NCI-H128 (cell line): ENCODE data around the gene ADCY10.
"Not testable (repeated sequence)": the region's sequence is repeated elsewhere in the genome, so short reads cannot be mapped to it uniquely, and the experiment has no call there.

Experiments
- DNase-seq: peaks from one replicate; lab custom pipeline; 2025; ENCODE audit not compliant: unreplicated experiment; lab: John Stamatoyannopoulos, UW

The ADCY10 gene

DNA sequence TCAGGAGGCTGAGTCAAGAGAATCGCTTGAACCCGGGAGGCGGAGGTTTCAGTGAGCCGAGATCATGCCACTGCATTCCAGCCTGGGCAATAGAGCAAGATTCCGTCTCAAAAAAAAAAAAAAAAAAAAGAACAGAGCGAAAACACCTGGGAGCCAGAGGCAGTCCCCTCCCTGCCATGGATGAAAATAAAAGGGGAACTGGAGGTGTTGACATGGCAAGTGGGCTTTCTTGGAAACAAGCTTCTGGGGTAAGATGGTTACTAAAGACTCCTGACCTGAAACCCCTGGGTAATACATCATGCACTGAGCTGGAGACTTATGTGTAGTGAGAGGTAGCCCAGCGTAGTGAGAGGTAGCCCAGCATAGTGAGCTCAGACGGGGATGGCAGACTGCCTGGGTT lies 31.6 kb downstream of the ADCY10 start:
- DNase-seq: no peak

DNA sequence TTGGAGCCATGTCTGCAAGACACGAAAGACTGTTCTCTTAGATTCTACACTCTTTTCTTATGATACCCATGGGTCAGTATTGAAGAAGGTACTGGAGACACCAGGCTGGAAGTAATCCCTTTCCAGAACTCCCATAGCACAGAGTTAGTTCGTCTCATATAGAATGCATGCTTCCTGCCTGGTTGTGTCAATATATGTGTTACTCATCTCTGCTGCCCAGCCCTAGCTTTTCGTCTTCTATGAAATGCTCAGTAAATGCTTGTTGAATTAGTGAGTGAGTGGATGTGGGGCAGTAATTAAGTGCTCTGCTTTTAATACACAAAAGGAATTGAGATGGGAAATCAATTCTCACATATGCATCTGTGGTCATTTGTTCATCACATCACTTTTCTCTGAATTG lies 32.1 kb downstream of the ADCY10 start:
- DNase-seq: no peak

DNA sequence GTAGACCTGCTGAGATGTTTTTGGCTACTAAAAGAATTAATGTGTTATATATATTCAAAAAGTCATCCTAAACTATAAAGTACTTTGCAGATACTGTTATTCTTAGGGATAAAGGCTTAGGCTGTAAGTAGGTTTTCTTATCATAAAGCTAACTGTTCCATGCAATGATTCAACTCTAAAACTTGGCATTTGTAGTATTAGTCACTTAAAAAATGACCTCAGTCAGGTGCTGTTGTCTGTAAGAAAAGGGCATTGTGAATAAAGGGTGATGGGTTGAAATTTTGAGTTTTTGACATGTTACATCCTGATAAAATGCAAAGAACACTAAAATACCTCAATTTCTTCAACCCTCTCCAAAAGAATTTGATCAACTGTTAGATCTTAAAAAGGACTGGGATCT lies 32.9 kb downstream of the ADCY10 start:
- DNase-seq: no peak

DNA sequence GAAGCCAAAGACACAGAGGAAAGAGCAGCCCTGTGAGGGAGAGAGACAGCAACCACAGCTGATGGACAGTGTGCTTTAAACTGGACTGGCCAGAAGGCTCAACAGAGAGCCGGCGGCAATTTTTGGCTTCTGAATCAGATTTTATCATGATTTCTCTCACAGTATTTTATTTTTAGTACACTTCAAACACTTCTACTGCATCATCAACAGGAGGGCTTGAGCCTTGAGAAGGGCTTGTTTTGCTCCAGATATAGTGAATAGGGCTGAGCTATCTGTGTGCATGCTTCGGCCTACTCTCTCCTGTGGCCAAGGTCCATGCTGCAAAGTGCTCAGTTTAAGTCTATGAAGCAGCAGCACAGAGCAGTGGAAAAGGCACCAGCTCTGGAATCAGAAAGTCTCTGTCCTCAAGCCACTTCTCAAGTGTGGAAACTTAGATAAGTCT lies 33.3 kb downstream of the ADCY10 start:
- DNase-seq: no peak

DNA sequence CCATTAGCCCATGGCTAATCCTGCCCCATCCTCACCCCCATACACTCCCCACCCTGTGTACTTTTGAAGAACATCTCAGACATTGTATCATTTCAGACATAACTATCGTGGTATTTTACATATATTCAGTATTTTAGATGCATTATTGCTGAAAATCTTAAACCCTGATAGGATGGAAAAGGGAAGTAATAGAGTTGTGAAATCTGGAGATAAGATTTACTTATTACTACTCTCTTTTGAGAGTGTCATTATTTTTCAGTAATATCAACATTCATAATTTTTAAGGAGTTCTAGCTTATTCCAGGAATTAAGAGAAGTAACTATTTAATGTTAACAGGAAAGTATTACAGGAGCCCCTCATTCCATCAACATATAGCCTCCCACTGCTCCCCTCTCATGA lies 34.4 kb downstream of the ADCY10 start:
- DNase-seq: no peak

DNA sequence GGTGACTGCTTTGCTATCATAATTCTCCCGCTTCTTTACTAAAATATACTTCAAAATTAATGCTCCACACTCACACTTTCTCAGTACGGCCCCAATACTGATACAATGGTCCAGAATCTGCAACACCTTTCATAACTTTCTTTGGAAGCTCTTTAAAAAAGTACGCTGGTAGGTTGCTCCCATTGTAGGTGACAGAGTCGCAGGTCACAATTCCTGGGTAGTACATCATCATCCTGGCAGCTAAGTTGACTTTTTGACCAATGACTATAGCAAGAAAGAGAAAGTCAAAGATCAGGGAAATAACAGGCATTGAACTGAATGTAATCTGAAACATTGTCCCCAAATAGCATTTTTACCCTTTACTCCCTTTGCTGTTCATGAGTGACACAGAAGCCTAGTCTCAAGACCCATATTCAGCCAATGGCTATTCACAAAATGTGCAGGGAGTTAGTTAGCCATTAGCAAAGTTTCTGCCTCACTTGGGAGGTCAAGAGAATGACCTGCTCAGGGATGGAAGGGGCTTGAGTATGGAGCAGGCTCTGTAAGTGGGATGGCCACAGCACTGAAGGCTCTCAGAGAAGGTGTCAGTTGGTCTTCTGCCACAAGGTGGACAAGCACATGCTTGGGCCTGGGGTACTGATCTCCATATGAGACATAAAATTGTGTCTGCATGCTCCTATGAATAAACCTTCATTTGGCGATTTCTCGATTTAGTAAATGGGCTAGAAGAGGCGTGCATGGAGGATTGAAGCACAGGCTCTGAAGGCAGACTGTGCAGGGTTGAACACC lies 35.4 kb downstream of the ADCY10 start:
- DNase-seq: no peak

DNA sequence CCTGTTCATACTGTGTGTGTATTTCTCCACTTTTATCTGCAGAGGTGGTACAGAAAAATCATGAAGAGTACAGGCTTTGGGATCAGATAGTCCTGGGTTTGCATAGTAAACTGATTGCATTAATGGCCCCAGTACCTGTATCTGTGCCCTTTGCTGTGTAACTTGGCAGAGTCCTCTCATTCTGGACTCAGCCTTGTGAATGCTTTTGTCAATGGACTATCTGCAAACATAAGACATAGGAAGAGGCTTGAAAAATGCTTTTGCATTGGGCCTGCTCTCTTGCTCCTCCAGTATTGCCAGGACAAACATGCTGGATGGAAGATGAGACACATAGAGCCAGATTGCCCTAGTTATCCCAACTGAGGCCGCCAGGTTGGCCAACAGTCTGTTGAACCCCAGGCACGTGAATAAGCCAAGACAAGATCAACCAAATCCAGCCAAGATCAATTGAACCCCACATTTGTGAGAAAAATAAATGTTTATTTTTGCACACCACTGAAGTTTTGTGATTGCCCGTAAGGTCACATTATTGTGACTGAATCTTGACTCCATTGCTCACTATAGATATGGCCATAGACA lies 37.2 kb downstream of the ADCY10 start:
- no peak for DNase-seq

DNA sequence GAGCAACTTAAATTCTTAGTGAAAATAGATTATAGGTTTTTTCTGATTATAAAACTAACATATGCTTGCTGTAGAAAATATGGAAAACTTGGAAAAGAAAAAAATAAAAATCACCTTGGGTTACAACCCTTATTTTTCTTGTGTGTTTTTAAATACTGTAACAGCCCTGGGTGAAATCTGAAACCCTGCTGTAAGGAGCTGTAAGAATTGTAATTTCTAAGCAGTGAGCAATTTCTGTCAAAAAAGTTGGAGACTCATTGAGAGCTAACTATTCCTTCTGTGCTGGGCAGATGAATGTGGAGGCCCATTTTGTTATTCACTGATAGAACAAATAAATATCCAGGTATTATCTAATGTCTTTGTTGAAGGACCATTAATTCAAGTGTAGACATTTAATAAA lies 42.6 kb downstream of the ADCY10 start:
- no peak for DNase-seq

DNA sequence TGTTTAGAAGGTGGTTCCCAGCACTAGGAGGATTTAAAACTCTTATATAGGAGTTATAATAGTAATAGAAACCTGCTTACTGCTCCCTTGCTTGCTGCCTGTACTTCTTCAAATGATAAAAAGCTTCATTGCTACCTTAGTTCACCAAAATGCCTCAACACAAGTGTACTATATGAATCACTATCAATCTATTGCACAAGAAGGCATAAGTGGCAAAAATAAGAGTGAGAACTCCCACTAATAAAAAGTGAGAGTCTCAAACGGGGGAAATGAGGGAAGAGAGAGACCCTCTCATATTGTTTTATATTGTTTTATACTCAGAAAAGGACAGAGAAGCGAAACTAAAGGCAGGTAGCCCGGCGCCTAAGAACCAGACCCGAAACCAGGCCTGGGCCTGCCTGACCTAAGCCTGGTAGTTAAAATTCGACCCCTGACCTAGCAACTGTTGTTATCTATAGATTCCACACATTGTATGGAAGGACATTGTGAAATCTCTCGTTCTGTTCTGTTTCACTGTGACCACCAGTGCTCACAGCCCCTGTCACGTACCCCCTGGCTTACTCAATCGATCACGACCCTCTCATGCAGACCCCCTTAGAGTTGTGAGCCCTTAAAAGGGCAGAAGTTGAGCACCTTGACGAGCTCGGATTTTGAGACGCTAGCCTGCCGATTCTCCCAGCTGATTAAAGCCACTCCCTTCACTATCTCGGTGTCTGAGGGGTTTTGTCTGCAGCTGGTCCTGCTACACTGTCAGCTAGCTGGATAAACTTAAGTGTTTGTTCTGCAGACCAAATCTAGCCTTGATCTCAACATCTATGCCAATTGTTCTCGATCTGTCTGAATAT lies 44.6 kb downstream of the ADCY10 start:
- DNase-seq: not testable (repeated sequence)

DNA sequence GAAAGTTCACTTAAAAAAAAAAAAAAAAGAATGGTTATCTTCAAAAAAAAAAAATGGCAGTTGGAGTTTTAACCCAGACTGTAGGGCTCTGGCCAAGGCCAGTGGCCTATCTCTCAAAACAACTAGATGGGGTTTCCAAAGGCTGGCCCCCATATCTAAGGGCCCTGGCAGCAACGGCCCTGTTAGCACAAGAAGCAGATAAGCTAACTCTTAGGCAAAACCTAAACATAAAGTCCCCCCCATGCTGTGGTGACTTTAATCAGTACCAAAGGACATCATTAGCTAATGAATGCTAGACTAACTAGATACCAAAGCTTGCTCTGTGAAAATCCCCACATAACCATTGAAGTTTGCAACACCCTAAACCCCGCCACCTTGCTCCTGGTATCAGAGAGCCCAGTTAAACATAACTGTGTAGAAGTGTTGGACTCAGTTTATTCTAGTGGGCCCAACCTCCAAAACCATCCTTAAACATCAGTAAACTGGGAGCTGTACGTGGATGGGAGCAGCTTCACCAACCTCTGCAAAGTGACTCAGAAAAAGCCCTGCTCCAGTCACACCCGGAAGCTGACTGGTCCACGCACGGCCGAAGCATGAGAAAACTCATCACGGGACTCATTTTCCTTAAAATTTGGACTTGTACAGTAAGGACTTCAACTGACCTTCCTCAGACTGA lies 47.1 kb downstream of the ADCY10 start:
- DNase-seq: not testable (repeated sequence)

DNA sequence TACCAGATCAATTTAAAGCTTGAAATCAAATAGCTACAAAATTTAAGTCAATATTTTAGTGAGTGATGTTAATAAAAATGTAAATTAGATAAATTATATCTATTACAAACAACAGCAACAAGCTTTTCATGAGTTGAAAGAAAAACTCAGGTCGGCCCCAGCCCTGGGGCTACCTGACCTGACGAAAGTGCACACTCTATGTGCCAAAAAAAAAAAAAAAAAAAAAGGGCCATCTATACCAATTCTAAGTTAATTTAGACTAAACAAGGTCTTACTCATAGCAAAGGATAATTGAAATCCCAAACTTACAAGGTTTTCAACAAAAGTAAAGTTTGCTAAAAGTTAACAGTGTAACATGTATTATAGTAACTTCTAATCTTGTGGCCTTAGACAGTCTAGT lies 47.6 kb downstream of the ADCY10 start:
- not testable (repeated sequence) for DNase-seq

DNA sequence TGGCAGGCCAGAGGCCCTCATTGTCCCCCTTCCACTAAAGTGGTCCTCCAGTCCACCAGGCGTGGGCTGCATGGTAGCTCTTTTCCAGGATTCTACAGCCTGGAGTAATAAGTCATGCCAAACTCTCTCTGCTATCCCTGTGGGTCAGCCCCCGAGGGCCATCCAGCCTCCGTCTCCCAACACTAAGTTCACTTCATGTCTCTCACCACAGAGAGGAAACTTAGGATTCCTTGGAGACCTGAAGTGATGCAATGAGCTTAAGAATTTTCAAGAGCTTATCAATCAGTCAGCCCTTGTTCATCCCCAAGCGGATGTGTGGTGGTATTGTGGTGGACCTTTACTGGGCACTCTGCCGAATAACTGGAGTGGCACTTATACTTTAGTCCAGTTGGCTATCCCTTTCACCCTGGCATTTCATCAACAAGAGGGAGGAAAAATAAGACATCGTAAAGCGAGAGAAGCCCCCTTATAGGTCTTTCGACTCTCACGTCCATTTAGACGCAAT lies 48.1 kb downstream of the ADCY10 start:
- not testable (repeated sequence) for DNase-seq

DNA sequence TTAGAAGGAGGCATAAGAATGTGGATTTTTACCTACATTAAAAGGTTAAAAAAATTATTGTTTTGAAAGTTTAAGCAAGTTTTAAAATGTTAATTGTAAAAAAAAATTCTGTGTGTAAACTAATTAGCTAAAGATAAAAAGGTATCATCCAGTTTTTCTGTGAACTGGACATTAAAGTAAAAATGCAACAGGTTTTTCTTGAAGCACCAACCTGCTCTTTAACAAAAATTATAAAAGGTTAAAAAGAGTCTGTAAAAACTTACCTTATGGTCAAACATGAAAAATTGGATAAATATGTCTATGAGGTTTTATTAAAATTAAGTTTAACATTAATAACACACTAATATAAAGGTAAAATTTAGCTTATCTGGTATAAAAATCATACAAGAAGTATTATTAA lies 48.7 kb downstream of the ADCY10 start:
- DNase-seq: not testable (repeated sequence)

DNA sequence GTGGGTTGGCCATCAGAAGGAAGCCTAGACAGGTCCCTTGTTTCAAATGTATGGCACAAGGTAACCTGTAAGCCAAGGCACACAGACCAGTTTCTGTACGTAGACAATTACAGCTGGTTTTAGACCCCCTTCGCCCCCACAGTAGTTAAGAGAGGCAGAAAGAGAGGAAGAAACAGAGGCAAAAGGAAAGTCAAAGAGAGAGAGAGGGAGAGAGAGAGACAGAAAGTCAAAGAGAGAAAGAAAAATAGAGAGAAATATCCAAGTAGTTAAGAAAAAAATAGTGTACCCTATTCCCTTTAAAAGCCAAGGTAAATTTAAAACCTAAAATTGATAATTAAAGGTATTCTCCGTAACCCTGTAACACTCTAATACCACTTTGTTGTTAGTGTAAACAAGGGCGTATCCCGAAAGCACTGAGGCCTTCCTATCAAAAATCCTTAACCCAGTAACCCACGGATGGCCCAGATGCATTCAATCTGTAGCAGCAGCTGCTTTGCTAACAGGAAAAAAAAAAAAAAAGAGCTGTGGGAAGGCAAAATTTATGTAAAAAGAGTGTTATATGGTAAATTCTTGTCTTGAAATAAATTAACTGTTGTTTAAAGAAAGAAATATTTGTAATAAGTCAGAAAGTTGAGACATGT lies 49.4 kb downstream of the ADCY10 start:
- DNase-seq: no peak

DNA sequence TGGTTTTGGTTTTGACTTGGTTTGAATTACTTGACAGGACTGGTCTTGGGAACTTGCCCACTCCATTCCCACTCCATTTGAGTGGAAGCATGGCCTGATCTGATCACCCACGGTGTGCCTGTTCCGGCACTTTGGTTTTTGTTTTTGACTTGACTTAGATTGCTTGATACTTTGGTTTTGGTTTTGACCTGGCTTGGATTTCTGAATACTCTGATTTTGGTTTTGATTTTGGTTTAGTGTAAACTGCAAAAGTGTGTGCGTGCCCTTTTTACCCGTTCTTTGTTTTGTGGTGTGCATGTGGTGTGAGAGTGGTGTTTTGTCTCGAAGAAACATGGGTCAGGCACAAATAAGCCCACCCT lies 50.0 kb downstream of the ADCY10 start:
- no peak for DNase-seq

DNA sequence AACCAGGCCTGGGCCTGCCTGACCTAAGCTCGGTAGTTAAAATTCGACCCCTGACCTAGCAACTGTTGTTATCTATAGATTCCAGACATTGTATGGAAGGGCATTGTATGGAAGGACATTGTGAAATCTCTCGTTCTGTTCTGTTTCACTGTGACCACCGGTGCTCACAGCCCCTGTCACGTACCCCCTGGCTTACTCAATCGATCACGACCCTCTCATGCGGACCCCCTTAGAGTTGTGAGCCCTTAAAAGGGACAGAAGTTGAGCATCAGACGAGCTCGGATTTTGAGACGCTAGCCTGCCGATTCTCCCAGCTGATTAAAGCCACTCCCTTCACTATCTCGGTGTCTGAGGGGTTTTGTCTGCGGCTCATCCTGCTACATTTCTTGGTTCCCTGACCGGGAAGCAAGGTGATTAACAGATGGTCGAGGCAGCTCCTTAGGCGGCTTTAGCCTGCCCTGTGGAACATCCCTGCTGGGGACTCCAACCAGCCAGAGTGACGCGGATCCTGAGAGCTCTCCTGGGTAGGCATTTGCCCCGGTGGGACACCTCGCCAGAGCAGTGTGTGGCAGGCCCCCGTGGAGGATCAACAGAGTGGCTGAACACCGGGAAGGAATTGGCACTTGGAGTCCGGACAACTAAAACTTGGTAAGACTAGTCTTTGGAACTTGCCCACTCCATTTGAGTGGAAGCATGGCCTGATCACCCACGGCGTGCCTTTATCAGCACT lies 50.6 kb downstream of the ADCY10 start:
- DNase-seq: not testable (repeated sequence)

DNA sequence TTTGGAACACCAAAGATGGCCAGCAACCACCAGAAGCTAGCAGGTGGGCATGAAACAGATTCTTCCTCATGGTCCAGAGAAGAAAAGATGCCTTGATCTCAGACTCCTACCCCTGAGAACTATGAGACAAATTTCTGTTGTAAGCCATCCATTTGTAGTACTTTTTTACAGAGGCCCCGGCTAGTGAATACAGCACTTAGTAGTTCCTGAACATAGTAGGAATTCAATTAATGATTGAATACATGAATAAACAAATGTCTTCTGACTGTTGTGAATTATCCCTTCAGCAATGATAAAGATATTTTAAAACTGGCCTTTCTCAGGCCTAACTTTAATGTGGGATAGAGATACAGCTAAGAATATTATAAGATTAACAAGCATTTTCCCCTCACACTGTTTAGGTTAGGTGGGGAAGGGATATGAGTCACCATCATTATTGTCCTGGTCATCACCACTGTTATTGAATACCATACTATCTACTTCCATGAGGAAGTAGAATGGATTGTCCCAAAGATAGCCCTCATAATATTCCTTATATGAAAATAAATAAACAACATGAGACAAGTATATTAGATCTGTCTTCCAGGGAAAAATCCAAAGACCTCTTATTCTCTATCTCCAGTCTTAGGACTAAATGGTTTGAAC lies 51.4 kb downstream of the ADCY10 start:
- no peak for DNase-seq

DNA sequence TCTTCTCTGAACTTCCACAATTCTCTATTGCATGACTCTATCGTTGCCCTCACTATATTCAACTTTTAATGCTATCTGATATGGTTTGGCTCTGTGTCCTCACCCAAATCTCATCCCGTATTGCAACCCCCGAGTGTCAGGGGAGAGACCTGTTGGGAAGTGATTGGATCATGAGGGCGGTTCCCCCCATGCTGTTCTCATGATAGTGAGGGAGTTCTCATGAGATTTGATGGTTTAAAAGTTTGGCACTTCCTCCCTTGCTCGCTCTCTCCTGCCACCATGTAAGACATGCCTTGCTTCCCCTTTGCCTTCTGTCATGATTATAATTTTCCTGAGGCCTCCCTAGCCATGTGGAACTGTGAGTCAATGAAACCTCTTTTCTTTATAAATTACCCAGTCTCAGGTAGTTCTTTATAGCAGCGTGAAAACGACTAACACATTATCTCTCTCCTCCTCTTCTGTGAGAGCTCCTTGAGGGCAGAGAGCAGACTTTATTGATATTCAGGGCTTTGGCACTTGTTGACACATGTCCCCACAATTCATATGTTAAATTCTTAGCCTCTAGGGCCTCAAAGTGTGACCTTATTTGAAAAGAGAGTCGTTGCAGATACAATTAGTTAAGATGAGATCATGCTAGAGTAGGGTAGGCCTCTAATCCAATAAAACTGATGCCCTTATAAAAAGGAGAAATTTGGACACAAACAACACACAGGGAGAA lies 52.1 kb downstream of the ADCY10 start:
- no peak for DNase-seq
